Effector memory CD8-positive, alpha-beta T cell (primary cell): ENCODE data around the gene CCDC85C.
A peak's percentile ranks its signal among the peaks of the same experiment; 100 is the strongest.

Source experiments
- ATAC-seq: fragments of 150-1000 bp; cut with Tn5 transposase; replicated peaks from 2 replicates; pipeline ENCODE4 v1.10.0; 2021; ENCODE audit warnings: mild to moderate bottlenecking, moderate library complexity
- DNase-seq, 3 experiments: peaks; one replicate each; pipeline ENCODE4 v3.0.0; 2021
- H3K27ac Mint-ChIP-seq, 2 donors: one replicate each; pipeline ENCODE4 v1.8.0; 2022; ENCODE audit warnings: mild to moderate bottlenecking in 2 of 2, mixed read lengths in 2 of 2, moderate library complexity in 2 of 2
- H3K27me3 Mint-ChIP-seq, 2 donors: one replicate each; pipeline ENCODE4 v1.8.0; 2022; ENCODE audit warnings: mixed read lengths in 2 of 2
- H3K36me3 Mint-ChIP-seq: one replicate; pipeline ENCODE4 v1.8.0; 2022; ENCODE audit warnings: mild to moderate bottlenecking, moderate library complexity, mixed read lengths; ENCODE audit not compliant: insufficient read depth
- H3K4me1 Mint-ChIP-seq, 2 donors: one replicate each; pipeline ENCODE4 v1.8.0; 2022; ENCODE audit warnings: low read depth in 2 of 2, mixed read lengths in 2 of 2
- H3K4me3 Mint-ChIP-seq, 2 donors: one replicate each; pipeline ENCODE4 v1.8.0; 2022; ENCODE audit warnings: mild to moderate bottlenecking in 2 of 2, mixed read lengths in 2 of 2, moderate library complexity in 2 of 2
- H3K9me3 Mint-ChIP-seq, 2 donors: one replicate each; pipeline ENCODE4 v1.8.0; 2022; ENCODE audit warnings: mixed read lengths in 2 of 2

Gene CCDC85C

DNA sequence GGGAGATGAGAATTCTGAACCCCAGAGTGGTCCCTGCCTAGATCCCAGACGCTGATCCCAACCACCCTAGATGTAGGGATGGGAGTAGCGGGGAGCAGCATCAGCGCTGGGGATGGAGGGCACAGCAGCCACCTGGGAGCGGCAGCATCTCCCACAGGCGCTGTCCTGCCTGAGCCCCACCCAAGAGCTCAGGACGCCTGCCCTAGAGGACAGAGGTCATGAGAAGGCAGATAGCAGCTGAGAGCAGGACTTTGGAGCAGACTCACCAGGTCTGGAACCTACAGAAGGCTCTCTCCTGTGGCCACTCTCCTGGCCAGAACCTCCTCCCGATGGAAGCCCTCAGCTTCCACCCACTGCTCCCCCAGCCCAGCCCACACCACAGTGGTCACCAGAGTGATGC lies 7.2 kb downstream of the CCDC85C start:
- Mint-ChIP-seq H3K36me3 (peaks cover 4% of the 10 kb centered on the region), H3K4me3 (peak overlapping the region in 1 of 2 donors; percentile 48), H3K9me3 (no peaks in the 10 kb centered on the region), H3K27me3 (no peaks in the 10 kb centered on the region), H3K27ac (peak overlapping the region; percentile 91 to 95), H3K4me1 (peaks cover 15 to 34% of the 10 kb centered on the region in 2 donors)
- DNase-seq (no peak), ATAC-seq (no peak)

- no peaks in the 10 kb centered on the region for H3K27me3 Mint-ChIP-seq
- peaks cover 4% of the 10 kb centered on the region for H3K36me3 Mint-ChIP-seq
- DNase-seq, result no peak
- no peaks in the 10 kb centered on the region for H3K9me3 Mint-ChIP-seq
- H3K27ac Mint-ChIP-seq, result peak overlapping the region; percentile 91 to 95
- peaks cover 14 to 30% of the 10 kb centered on the region in 2 donors for H3K4me1 Mint-ChIP-seq
- no peak for ATAC-seq
- H3K4me3 Mint-ChIP-seq, result peak overlapping the region in 1 of 2 donors; percentile 48
Measured at GRCh38 chr14:99596071-99596627, 7.9 kb downstream of the CCDC85C start.

DNA sequence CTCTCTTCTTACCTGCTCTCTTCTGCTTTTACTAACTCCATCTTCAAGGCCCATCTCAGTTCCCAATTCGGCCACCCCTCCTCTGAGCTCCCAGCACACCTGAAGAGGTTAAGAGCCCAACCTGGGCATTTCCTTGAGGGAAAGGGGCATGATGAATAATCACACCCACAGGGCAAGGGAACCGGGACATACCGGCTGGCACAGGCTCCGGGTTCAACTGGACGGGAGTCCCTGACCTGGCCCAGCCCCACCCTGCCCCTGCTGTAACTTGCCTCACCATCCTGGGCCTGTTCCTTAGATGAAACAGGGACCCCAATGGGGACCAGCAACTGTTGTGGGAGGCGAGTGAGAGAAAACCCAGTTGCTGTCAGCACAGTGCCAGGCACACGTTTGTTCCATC lies 8.5 kb downstream of the CCDC85C start:
- H3K9me3 Mint-ChIP-seq, result no peaks in the 10 kb centered on the region
- H3K36me3 Mint-ChIP-seq, result peaks cover 4% of the 10 kb centered on the region
- peak overlapping the region; percentile 91 to 95 for H3K27ac Mint-ChIP-seq
- no peak for ATAC-seq
- peak overlapping the region; percentile 72 to 83 for H3K4me3 Mint-ChIP-seq
- no peak for DNase-seq
- H3K4me1 Mint-ChIP-seq, result peaks cover 14 to 25% of the 10 kb centered on the region in 2 donors
- no peaks in the 10 kb centered on the region for H3K27me3 Mint-ChIP-seq

- Mint-ChIP-seq H3K27me3 (no peaks in the 10 kb centered on the region), H3K9me3 (no peaks in the 10 kb centered on the region), H3K4me1 (peaks cover 14 to 23% of the 10 kb centered on the region in 2 donors), H3K36me3 (peaks cover 4% of the 10 kb centered on the region), H3K4me3 (peak overlapping the region; percentile 72 to 83), H3K27ac (peak overlapping the region; percentile 91 to 95)
- peak; percentile 90 for ATAC-seq
- peak in 2 of 3 experiments; percentile 9 to 22 for DNase-seq
Measured at GRCh38 chr14:99595034-99595433, 9.0 kb downstream of the CCDC85C start.

DNA sequence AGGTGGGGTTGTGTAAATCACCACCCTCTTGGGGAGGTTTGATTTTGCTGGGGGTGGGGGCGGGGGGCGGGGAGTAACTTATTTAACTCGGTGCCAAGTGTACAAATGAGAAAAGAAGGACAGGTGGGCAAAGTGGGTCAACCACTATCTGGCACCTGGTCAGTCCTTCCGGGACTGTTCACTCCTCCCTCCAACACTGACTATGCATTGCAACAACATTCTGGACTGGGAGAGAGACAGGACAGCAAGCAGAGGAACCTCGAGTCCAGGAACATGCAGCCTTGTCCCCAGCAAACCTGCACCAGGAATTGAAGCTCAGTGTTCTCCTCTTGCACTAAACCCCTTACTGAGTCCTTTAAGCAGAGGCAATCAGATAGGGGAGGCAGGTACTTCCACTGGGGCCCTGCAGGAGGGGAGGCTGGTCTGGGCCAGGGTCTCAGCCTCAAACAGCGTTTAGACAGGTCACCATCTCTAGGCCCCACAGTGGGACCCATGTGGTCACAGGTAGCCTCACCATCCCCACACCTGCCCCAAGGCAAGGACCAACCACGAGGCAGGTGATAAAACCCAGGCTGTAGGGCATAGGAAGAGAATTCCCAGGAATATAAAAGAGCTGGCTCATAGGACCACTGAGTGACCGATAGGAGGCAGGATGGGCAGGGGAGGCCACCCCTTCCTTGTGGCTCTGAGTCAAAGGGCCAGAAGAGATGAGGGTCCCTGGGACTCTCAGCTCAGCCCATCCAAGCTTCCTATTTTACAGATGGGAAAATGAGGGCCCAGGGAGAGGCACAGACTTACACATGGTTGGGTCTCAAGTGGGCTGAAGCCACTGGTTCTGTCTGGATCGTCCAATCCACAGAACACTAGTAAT lies 9.8 kb downstream of the CCDC85C start:
- Mint-ChIP-seq H3K4me3 (peak overlapping the region; percentile 72 to 83), H3K27me3 (no peaks in the 10 kb centered on the region), H3K36me3 (peaks cover 4% of the 10 kb centered on the region), H3K27ac (peak overlapping the region; percentile 91 to 95), H3K4me1 (peaks cover 18 to 24% of the 10 kb centered on the region in 2 donors), H3K9me3 (no peaks in the 10 kb centered on the region)
- DNase-seq, result no peak
- no peak for ATAC-seq

- Mint-ChIP-seq H3K4me3 (no peak overlapping the region), H3K27ac (peak overlapping the region in 1 of 2 donors; percentile 95), H3K4me1 (peaks cover 23 to 24% of the 10 kb centered on the region in 2 donors), H3K36me3 (peaks cover 4% of the 10 kb centered on the region), H3K9me3 (no peaks in the 10 kb centered on the region), H3K27me3 (no peaks in the 10 kb centered on the region)
- DNase-seq (no peak), ATAC-seq (no peak)
Measured at GRCh38 chr14:99592933-99593753, 10.9 kb downstream of the CCDC85C start.

GRCh38 chr14:99592394-99592793 lies 11.6 kb downstream of the CCDC85C start:
- ATAC-seq (no peak), DNase-seq (no peak)
- no peaks in the 10 kb centered on the region for H3K9me3 Mint-ChIP-seq
- H3K27me3 Mint-ChIP-seq, result no peaks in the 10 kb centered on the region
- peaks cover 4% of the 10 kb centered on the region for H3K36me3 Mint-ChIP-seq
- H3K4me3 Mint-ChIP-seq, result no peak overlapping the region
- peaks cover 23 to 24% of the 10 kb centered on the region in 2 donors for H3K4me1 Mint-ChIP-seq
- peak overlapping the region; percentile 61 to 84 for H3K27ac Mint-ChIP-seq

- Mint-ChIP-seq H3K27me3 (no peaks in the 10 kb centered on the region), H3K9me3 (no peaks in the 10 kb centered on the region), H3K36me3 (peaks cover 7% of the 10 kb centered on the region), H3K4me1 (peaks cover 22 to 24% of the 10 kb centered on the region in 2 donors), H3K27ac (no peak overlapping the region), H3K4me3 (no peak overlapping the region)
- DNase-seq (no peak), ATAC-seq (no peak)
Measured at GRCh38 chr14:99590746-99591555, 13.1 kb downstream of the CCDC85C start.

- peaks cover 15 to 19% of the 10 kb centered on the region in 2 donors for H3K4me1 Mint-ChIP-seq
- DNase-seq (no peak), ATAC-seq (no peak)
- H3K9me3 Mint-ChIP-seq, result no peaks in the 10 kb centered on the region
- H3K27ac Mint-ChIP-seq, result no peak overlapping the region
- H3K27me3 Mint-ChIP-seq, result no peaks in the 10 kb centered on the region
- peaks cover 4% of the 10 kb centered on the region for H3K36me3 Mint-ChIP-seq
- no peak overlapping the region for H3K4me3 Mint-ChIP-seq
Measured at GRCh38 chr14:99589651-99590530, 14.1 kb downstream of the CCDC85C start.

GRCh38 chr14:99589031-99589441 lies 15.0 kb downstream of the CCDC85C start:
- ATAC-seq (no peak), DNase-seq (no peak)
- Mint-ChIP-seq H3K36me3 (peaks cover 3% of the 10 kb centered on the region), H3K4me3 (no peak overlapping the region), H3K9me3 (no peaks in the 10 kb centered on the region), H3K27me3 (no peaks in the 10 kb centered on the region), H3K4me1 (peaks cover 9 to 18% of the 10 kb centered on the region in 2 donors), H3K27ac (peak overlapping the region in 1 of 2 donors; percentile 18)

DNA sequence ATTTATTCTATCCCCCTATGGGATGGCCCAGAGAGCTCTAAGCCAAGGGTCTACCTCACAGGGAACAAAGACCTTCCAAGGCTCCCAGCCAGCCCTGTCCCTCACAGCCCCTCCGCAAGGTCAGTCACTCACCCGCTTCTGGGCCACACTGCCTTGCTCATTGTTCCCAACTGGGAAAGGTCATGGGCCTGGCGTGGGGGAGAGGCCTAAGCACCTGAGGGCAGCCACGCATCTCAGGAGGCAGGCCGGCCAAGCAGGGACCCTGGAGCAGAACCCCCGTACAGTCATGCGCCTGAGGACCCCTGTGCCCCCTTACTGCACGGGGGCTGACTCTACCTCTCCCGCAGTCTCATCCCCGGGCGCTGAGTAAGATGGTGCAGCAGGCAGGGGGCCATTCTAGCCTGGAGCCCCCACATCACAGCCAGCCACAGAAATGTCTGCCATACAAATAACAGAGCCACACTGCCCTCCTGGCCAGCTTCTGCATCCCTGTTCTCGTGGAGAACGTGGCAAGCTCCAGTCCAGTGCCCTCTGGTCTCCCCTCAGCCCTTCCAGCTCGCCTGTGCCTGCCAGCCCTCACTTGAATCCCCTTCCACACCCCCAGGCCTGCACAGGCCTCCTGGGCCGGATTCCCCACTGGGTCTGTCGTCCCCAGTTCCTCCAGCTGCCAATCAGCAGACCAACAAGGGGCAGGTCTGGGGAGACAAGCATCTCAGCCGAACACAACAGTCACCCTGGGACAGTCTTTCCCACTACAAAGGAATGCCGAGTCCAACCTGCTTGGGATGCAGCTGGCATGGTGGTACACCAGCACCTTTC lies 16.3 kb downstream of the CCDC85C start:
- no peak overlapping the region for H3K4me3 Mint-ChIP-seq
- H3K27me3 Mint-ChIP-seq, result no peaks in the 10 kb centered on the region
- H3K4me1 Mint-ChIP-seq, result peaks cover 9 to 18% of the 10 kb centered on the region in 2 donors
- peak overlapping the region in 1 of 2 donors; percentile 18 for H3K27ac Mint-ChIP-seq
- no peaks in the 10 kb centered on the region for H3K9me3 Mint-ChIP-seq
- no peak for DNase-seq
- ATAC-seq, result no peak
- H3K36me3 Mint-ChIP-seq, result peaks cover 3% of the 10 kb centered on the region
